ENCODE measurements around the gene CYTH1.

DNA sequence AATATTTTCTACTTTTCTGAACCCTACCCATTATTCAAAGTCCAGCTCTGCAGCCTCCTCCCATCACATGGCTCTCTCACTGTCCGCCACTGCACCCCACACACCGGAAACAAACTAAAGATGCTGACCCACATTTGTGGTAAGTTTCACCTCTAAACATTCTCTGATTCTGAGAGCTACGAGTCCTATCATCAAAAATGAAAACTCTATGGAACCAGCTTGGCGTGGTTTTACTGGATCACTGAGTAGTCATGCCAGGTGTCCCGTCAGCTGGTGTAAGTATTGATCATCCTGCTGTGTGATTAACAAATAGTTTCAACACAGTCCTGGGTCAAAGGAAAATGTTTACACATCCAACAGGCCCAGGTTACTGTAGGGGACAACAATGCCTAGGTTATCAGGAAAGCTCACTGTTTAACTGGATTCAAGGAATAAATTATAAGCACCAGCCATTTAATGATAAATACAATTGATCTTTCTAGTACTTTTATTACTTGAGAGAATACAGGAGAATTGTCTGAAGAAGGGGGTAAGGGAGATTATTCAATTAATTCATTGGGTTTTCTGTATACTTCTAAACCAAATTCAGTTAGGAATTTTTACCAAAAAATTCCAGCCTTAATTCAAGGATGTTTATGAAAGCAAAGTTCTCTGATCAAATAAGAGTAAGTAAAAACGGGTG, 33.9 kb downstream of the CYTH1 start:
- no peak for TF ChIP-seq POLR2A (IDR thresholded peaks at IDR 0.05)
- TF ChIP-seq, protein P1, sequence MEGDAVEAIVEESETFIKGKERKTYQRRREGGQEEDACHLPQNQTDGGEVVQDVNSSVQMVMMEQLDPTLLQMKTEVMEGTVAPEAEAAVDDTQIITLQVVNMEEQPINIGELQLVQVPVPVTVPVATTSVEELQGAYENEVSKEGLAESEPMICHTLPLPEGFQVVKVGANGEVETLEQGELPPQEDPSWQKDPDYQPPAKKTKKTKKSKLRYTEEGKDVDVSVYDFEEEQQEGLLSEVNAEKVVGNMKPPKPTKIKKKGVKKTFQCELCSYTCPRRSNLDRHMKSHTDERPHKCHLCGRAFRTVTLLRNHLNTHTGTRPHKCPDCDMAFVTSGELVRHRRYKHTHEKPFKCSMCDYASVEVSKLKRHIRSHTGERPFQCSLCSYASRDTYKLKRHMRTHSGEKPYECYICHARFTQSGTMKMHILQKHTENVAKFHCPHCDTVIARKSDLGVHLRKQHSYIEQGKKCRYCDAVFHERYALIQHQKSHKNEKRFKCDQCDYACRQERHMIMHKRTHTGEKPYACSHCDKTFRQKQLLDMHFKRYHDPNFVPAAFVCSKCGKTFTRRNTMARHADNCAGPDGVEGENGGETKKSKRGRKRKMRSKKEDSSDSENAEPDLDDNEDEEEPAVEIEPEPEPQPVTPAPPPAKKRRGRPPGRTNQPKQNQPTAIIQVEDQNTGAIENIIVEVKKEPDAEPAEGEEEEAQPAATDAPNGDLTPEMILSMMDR (IDR thresholded peaks at IDR 0.05) = no peak

All from Peyer's patch (tissue), 4 donors.